Right forelimb (tissue), 1 donor: ENCODE measurements around the gene COL23A1.
"Not testable (repeated sequence)": the region's sequence is repeated elsewhere in the genome, so short reads cannot be mapped to it uniquely, and the experiment has no call there.

Source experiments
- DNase-seq: peaks from one replicate; pipeline ENCODE4 v3.0.0-alpha.2; 2018

COL23A1 gene

GRCh38 chr5:178371362-178372111 is 218.7 kb downstream of the COL23A1 start:
- DNase-seq: no peak

- no peak for DNase-seq
These were observed 220.1 kb downstream of the COL23A1 start for GRCh38 chr5:178370102-178370501.

GRCh38 chr5:178369469-178369868 is 220.7 kb downstream of the COL23A1 start:
- not testable (repeated sequence) for DNase-seq

- DNase-seq: no peak
These were observed 221.4 kb downstream of the COL23A1 start for GRCh38 chr5:178368716-178369300.

GRCh38 chr5:178368274-178368673 is 221.9 kb downstream of the COL23A1 start:
- DNase-seq: no peak

GRCh38 chr5:178367736-178368120 is 222.5 kb downstream of the COL23A1 start:
- no peak for DNase-seq

- DNase-seq: no peak
These were observed 223.0 kb downstream of the COL23A1 start for GRCh38 chr5:178366998-178367735.

GRCh38 chr5:178365501-178366440 is 224.4 kb downstream of the COL23A1 start:
- no peak for DNase-seq

- no peak for DNase-seq
These were observed 225.9 kb downstream of the COL23A1 start for GRCh38 chr5:178364326-178364675.

- no peak for DNase-seq
These were observed 226.5 kb downstream of the COL23A1 start for GRCh38 chr5:178363501-178364325.

- DNase-seq: no peak
These were observed 228.3 kb downstream of the COL23A1 start for GRCh38 chr5:178361657-178362445.

GRCh38 chr5:178360926-178361235 is 229.3 kb downstream of the COL23A1 start:
- no peak for DNase-seq

- DNase-seq: no peak
These were observed 229.8 kb downstream of the COL23A1 start for GRCh38 chr5:178360222-178360925.

- no peak for DNase-seq
These were observed 230.5 kb downstream of the COL23A1 start for GRCh38 chr5:178359738-178360137.

- DNase-seq: no peak
These were observed 232.5 kb downstream of the COL23A1 start for GRCh38 chr5:178357678-178358077.

- no peak for DNase-seq
These were observed 233.1 kb downstream of the COL23A1 start for GRCh38 chr5:178357121-178357521.

GRCh38 chr5:178356431-178356872 is 233.7 kb downstream of the COL23A1 start:
- DNase-seq: no peak

GRCh38 chr5:178355671-178356070 is 234.5 kb downstream of the COL23A1 start:
- no peak for DNase-seq

GRCh38 chr5:178353461-178353860 is 236.7 kb downstream of the COL23A1 start:
- no peak for DNase-seq

GRCh38 chr5:178352035-178352349 is 238.2 kb downstream of the COL23A1 start:
- DNase-seq: no peak
